MCF 10A (cell line): Measurements from ENCODE around the gene ABAT. TPM values are rescaled to one million over a fixed set of nuclear protein-coding genes. Genes with fewer than 3 reads are reported as not detected.
A peak's percentile ranks its signal among the peaks of the same experiment; 100 is the strongest.

Source experiments
- BruUV-seq: library from RNA; stranded (reverse); fragments of 400-500 nt; replicated peaks from 2 replicates; lab custom pipeline; 2021; lab: Mats Ljungman, UMichigan
- CTCF ChIA-PET: fragments of 300-600 bp; sonication (Branson Sonifier 250); formaldehyde crosslinking; extraction: SDS; loops from one replicate; lab custom pipeline; 2021; ENCODE audit warnings: antibody characterized with exemption, inconsistent platforms; lab: Yijun Ruan, JAX
- POLR2A ChIA-PET: fragments of 300-600, 350-650 bp; sonication (Branson Sonifier 250); formaldehyde crosslinking; extraction: SDS; loops from one replicate; lab custom pipeline; 2020; ENCODE audit warnings: antibody characterized with exemption, inconsistent platforms; lab: Yijun Ruan, JAX
- DNase-seq: peaks from one replicate; pipeline ENCODE4 v3.0.0-alpha.2; 2018; ENCODE audit not compliant: unreplicated experiment
- H3K27ac Mint-ChIP-seq: one replicate; pipeline ENCODE4 v1.8.0; 2022; ENCODE audit warnings: mild to moderate bottlenecking, low read depth, mixed read lengths; ENCODE audit not compliant: unreplicated experiment
- H3K27me3 Mint-ChIP-seq: one replicate; pipeline ENCODE4 v1.8.0; 2022; ENCODE audit warnings: mixed read lengths; ENCODE audit not compliant: insufficient read depth, unreplicated experiment
- H3K36me3 Mint-ChIP-seq: one replicate; pipeline ENCODE4 v1.8.0; 2022; ENCODE audit warnings: mild to moderate bottlenecking, moderate library complexity, mixed read lengths; ENCODE audit not compliant: insufficient read depth, unreplicated experiment
- H3K4me1 Mint-ChIP-seq: one replicate; pipeline ENCODE4 v1.8.0; 2022; ENCODE audit warnings: mixed read lengths; ENCODE audit not compliant: insufficient read depth, unreplicated experiment
- H3K4me3 Mint-ChIP-seq: one replicate; pipeline ENCODE4 v1.8.0; 2022; ENCODE audit warnings: mild to moderate bottlenecking, moderate library complexity, mixed read lengths; ENCODE audit not compliant: unreplicated experiment
- H3K9me3 Mint-ChIP-seq: one replicate; pipeline ENCODE4 v1.8.0; 2022; ENCODE audit warnings: mixed read lengths; ENCODE audit not compliant: unreplicated experiment
- intact Hi-C: fragments of 100-400 bp; cut with micrococcal nuclease; formaldehyde crosslinking; loops from 2 replicates; pipeline ENCODE4 v1.14.1; 2022
- total RNA-seq: library from RNA; stranded (reverse); gene quantifications from 2 replicates; pipeline ENCODE4 v1.2.3, GENCODE V29; 2022
- TF ChIP-seq, protein P1 (sequence below): fragments of 200-600 bp; IDR thresholded peaks from one replicate; pipeline ENCODE4 v1.8.0; 2022; ENCODE audit warnings: antibody characterized with exemption, mild to moderate bottlenecking; ENCODE audit not compliant: unreplicated experiment

ABAT gene
- total RNA-seq, 1 experiment from 2014 or later = 3.0 TPM

GRCh38 chr16:8828541-8829165, 154.2 kb downstream of the ABAT start:
- H3K27me3 Mint-ChIP-seq = no peaks in the 10 kb centered on the region
- CTCF ChIA-PET = interaction anchor here (0.6 to 1.2 kb wide), 3 partner anchors 37 to 312 kb away, joined by 3 to 5 read pairs (median 4); no protein-coding TSS in a partner anchor
- H3K4me1 Mint-ChIP-seq = peaks cover 10% of the 10 kb centered on the region
- POLR2A ChIA-PET = interaction anchor here (0.6 to 0.9 kb wide), 2 partner anchors 39 to 40 kb away, joined by 3 read pairs; partner anchors contain the start of gene CARHSP1
- DNase-seq = peak; percentile 67
- no TSS peak for BruUV-seq
- H3K27ac Mint-ChIP-seq = peak overlapping the region; percentile 51
- H3K36me3 Mint-ChIP-seq = peaks cover 67% of the 10 kb centered on the region
- intact Hi-C loops = no loop called here
- TF ChIP-seq, protein P1, sequence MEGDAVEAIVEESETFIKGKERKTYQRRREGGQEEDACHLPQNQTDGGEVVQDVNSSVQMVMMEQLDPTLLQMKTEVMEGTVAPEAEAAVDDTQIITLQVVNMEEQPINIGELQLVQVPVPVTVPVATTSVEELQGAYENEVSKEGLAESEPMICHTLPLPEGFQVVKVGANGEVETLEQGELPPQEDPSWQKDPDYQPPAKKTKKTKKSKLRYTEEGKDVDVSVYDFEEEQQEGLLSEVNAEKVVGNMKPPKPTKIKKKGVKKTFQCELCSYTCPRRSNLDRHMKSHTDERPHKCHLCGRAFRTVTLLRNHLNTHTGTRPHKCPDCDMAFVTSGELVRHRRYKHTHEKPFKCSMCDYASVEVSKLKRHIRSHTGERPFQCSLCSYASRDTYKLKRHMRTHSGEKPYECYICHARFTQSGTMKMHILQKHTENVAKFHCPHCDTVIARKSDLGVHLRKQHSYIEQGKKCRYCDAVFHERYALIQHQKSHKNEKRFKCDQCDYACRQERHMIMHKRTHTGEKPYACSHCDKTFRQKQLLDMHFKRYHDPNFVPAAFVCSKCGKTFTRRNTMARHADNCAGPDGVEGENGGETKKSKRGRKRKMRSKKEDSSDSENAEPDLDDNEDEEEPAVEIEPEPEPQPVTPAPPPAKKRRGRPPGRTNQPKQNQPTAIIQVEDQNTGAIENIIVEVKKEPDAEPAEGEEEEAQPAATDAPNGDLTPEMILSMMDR = no peak
- H3K4me3 Mint-ChIP-seq = no peak overlapping the region
- H3K9me3 Mint-ChIP-seq = no peaks in the 10 kb centered on the region

- H3K36me3 Mint-ChIP-seq = peaks cover 49% of the 10 kb centered on the region
- ChIA-PET CTCF (interaction anchor here (1.1 kb wide), 1 partner anchor 163 kb away, joined by 4 read pairs; no protein-coding TSS in a partner anchor), POLR2A (no interaction called here)
- BruUV-seq = no TSS peak
- H3K27me3 Mint-ChIP-seq = no peaks in the 10 kb centered on the region
- no peaks in the 10 kb centered on the region for H3K9me3 Mint-ChIP-seq
- TF ChIP-seq, protein P1 = no peak
- no peak overlapping the region for H3K27ac Mint-ChIP-seq
- no peak overlapping the region for H3K4me3 Mint-ChIP-seq
- peaks cover 15% of the 10 kb centered on the region for H3K4me1 Mint-ChIP-seq
- intact Hi-C loops = no loop called here
- no peak for DNase-seq
These were observed 157.0 kb downstream of the ABAT start for GRCh38 chr16:8831450-8831849.

GRCh38 chr16:8831871-8832716, 157.7 kb downstream of the ABAT start:
- no peak overlapping the region for H3K27ac Mint-ChIP-seq
- CTCF ChIA-PET = interaction anchor here (0.7 to 1.1 kb wide), 3 partner anchors 13 to 164 kb away, joined by 3 to 4 read pairs (median 4); no protein-coding TSS in a partner anchor
- TF ChIP-seq, protein P1 = no peak
- no peaks in the 10 kb centered on the region for H3K9me3 Mint-ChIP-seq
- H3K27me3 Mint-ChIP-seq = no peaks in the 10 kb centered on the region
- peaks cover 15% of the 10 kb centered on the region for H3K4me1 Mint-ChIP-seq
- peaks cover 44% of the 10 kb centered on the region for H3K36me3 Mint-ChIP-seq
- intact Hi-C loops = no loop called here
- no peak overlapping the region for H3K4me3 Mint-ChIP-seq
- BruUV-seq = no TSS peak
- POLR2A ChIA-PET = no interaction called here
- DNase-seq = no peak

GRCh38 chr16:8832717-8833105, 158.3 kb downstream of the ABAT start:
- Mint-ChIP-seq H3K27ac (no peak overlapping the region), H3K4me3 (no peak overlapping the region), H3K27me3 (no peaks in the 10 kb centered on the region), H3K36me3 (peaks cover 41% of the 10 kb centered on the region), H3K9me3 (no peaks in the 10 kb centered on the region), H3K4me1 (peaks cover 15% of the 10 kb centered on the region)
- intact Hi-C loops = no loop called here
- TF ChIP-seq, protein P1 = no peak
- ChIA-PET POLR2A (no interaction called here), CTCF (interaction anchor here (0.9 kb wide), 1 partner anchor 14 kb away, joined by 4 read pairs; no protein-coding TSS in a partner anchor)
- no TSS peak for BruUV-seq
- DNase-seq = no peak
